Nephron (organoid): ENCODE data around the gene CYP51A1.
A peak's percentile ranks its signal among the peaks of the same experiment; 100 is the strongest.

Experiments
- H3K27ac Mint-ChIP-seq, 3 experiments: 2 replicates each; pipeline ENCODE4 v1.8.0; 2020; ENCODE audit warnings: mixed read lengths in 3 of 3, mild to moderate bottlenecking in 2 of 3, moderate library complexity in 1 of 3
- H3K27me3 Mint-ChIP-seq: 2 replicates; pipeline ENCODE4 v1.8.0; 2021; ENCODE audit warnings: low read depth, mild to moderate bottlenecking, moderate library complexity, mixed read lengths
- H3K36me3 Mint-ChIP-seq: 2 replicates; pipeline ENCODE4 v1.8.0; 2020; ENCODE audit warnings: low read depth, mixed read lengths
- H3K4me1 Mint-ChIP-seq: 2 replicates; pipeline ENCODE4 v1.8.0; 2020; ENCODE audit warnings: mixed read lengths
- H3K4me3 Mint-ChIP-seq, 3 experiments: 2 replicates each; pipeline ENCODE4 v1.8.0; 2020; ENCODE audit warnings: mild to moderate bottlenecking in 3 of 3, mixed read lengths in 3 of 3, moderate library complexity in 2 of 3
- H3K9me3 Mint-ChIP-seq: 2 replicates; pipeline ENCODE4 v1.8.0; 2020; ENCODE audit warnings: mixed read lengths
- TF ChIP-seq, protein P1 (sequence below), 3 experiments: fragments of 200-600 bp; sonication (generic); IDR thresholded peaks; one replicate each; pipeline ENCODE4 v1.5.0; 2021; ENCODE audit warnings: antibody characterized with exemption in 3 of 3; ENCODE audit not compliant: unreplicated experiment in 3 of 3

The CYP51A1 gene

DNA sequence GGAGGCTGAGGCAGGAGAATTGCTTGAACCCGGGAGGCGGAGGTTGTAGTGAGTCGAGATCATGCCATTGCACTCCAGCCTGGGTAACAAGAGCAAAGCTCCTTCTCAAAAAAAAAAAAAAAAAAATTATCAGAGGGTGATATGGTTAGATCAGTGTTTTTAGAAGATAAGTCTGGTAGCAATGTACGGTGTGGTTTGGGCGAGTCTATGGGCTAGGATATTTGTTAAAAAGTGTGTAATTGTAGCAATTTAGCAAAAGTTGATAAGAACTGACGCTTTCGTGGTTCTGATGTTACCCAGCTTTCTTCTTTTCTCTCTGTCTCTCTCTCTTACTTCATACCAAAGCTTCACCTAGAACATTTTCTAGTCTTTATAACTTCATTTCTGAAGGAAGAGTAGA, 6.9 kb upstream of the CYP51A1 start:
- H3K9me3 Mint-ChIP-seq = peaks cover 11% of the 10 kb centered on the region
- H3K36me3 Mint-ChIP-seq = no peaks in the 10 kb centered on the region
- no peak overlapping the region for H3K4me3 Mint-ChIP-seq
- TF ChIP-seq, protein P1, sequence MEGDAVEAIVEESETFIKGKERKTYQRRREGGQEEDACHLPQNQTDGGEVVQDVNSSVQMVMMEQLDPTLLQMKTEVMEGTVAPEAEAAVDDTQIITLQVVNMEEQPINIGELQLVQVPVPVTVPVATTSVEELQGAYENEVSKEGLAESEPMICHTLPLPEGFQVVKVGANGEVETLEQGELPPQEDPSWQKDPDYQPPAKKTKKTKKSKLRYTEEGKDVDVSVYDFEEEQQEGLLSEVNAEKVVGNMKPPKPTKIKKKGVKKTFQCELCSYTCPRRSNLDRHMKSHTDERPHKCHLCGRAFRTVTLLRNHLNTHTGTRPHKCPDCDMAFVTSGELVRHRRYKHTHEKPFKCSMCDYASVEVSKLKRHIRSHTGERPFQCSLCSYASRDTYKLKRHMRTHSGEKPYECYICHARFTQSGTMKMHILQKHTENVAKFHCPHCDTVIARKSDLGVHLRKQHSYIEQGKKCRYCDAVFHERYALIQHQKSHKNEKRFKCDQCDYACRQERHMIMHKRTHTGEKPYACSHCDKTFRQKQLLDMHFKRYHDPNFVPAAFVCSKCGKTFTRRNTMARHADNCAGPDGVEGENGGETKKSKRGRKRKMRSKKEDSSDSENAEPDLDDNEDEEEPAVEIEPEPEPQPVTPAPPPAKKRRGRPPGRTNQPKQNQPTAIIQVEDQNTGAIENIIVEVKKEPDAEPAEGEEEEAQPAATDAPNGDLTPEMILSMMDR (IDR thresholded peaks at IDR 0.05; ENCODE audit: unreplicated experiment in 3 of 3) = no peak
- H3K4me1 Mint-ChIP-seq = peaks cover 6% of the 10 kb centered on the region
- H3K27me3 Mint-ChIP-seq = no peaks in the 10 kb centered on the region
- H3K27ac Mint-ChIP-seq = no peak overlapping the region

DNA sequence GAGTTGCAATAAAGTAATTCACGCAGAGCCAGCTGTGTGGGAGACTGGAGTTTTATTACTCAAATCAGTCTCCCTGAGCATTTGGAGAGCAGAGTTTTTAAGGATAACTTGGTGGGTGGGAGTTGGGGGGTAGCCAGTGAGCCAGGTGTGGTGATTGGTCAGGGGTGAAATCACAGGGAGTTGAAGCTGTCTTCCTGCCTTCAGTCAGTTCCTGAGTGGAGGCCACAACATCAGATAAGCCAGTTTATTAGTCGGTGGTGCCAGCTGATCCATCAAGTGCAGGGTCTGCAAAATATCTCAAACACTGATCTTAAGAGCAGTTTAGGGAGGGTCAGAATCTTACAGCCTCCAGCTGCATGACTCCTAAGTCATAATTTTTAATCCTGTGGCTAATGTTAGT, 3.3 kb upstream of the CYP51A1 start:
- H3K36me3 Mint-ChIP-seq = no peaks in the 10 kb centered on the region
- peak overlapping the region in 2 of 3 experiments; percentile 68 to 70 for H3K4me3 Mint-ChIP-seq
- peaks cover 25% of the 10 kb centered on the region for H3K4me1 Mint-ChIP-seq
- TF ChIP-seq, protein P1 (IDR thresholded peaks at IDR 0.05; ENCODE audit: unreplicated experiment in 3 of 3) = no peak
- H3K27me3 Mint-ChIP-seq = no peaks in the 10 kb centered on the region
- H3K27ac Mint-ChIP-seq = peak overlapping the region; percentile 90 to 96 (median 96)
- peaks cover 9% of the 10 kb centered on the region for H3K9me3 Mint-ChIP-seq

DNA sequence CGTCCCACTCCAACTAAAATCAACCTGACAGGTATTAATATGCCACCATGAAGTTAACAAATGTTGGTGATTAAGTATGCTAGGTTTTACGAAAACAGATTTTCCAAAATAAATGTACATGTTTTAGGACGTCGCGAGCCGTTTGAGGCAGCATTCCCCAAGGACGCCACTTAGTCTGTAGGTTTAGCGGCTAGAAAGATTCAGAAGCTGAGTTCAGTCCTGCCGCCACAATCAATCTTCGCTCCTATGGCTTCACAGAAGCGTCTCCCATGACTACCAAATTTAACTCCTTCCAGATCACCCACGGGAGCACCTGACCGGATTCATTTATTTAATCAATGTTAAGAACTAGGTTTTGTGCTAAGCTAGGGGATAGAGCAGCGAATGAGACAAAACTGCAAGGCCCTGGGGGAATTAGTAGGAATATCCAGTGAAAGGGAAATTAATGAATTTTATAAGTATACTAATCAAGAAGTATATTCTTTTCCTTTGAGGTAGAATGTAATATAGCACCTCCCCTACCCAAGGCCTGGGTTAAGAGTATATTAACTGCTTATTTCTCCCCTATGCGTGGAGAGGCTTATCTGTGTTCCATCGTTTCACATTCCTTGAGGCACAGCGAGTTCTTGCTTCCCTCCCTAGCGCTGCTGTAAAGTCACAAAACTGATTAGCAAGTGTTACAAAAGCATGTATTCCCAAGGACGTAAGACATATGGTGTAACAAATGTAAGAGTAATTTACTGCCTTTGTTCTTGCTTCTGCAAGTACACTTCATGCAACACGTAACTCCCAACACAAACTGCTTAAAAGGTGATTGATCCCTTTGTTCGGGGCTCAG, 994 bp upstream of the CYP51A1 start:
- Mint-ChIP-seq H3K27me3 (no peaks in the 10 kb centered on the region), H3K4me3 (peak overlapping the region; percentile 97 to 100 (median 99)), H3K27ac (peak overlapping the region; percentile 100), H3K36me3 (peaks cover 9% of the 10 kb centered on the region), H3K4me1 (peaks cover 44% of the 10 kb centered on the region), H3K9me3 (no peaks in the 10 kb centered on the region)
- TF ChIP-seq, protein P1 (IDR thresholded peaks at IDR 0.05; ENCODE audit: unreplicated experiment in 3 of 3) = no peak

DNA sequence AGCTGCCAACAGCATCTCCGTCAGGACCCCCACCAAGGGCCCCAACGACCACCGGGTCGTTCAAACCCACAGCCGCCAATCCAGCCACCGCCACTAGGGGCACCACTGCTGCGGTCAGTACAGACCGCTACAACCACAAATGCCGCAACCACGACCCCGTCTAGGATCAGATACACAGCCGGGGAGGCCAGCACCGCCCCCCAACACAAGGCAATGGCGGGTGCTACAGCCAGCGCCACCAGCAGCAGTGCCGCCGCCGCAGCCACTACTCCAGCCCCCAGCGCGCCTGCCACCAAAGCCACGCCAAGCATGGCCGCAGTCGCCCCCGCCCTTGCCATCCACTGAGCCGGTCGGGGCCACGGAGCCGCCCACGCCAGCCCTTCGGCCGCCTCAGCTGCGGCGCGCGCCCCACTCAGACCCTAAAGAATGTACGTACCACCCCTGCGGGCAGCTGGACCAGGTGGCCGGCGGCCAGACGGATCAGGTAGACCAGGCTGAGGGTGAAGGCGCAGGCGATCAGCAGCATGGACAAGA, 473 bp downstream of the CYP51A1 start:
- peaks cover 49% of the 10 kb centered on the region for H3K4me1 Mint-ChIP-seq
- H3K27me3 Mint-ChIP-seq = no peaks in the 10 kb centered on the region
- TF ChIP-seq, protein P1 (IDR thresholded peaks at IDR 0.05; ENCODE audit: unreplicated experiment in 3 of 3) = peak; percentile 92 to 97 (median 94)
- H3K9me3 Mint-ChIP-seq = no peaks in the 10 kb centered on the region
- peaks cover 23% of the 10 kb centered on the region for H3K36me3 Mint-ChIP-seq
- peak overlapping the region; percentile 97 to 100 (median 99) for H3K4me3 Mint-ChIP-seq
- peak overlapping the region; percentile 100 for H3K27ac Mint-ChIP-seq

DNA sequence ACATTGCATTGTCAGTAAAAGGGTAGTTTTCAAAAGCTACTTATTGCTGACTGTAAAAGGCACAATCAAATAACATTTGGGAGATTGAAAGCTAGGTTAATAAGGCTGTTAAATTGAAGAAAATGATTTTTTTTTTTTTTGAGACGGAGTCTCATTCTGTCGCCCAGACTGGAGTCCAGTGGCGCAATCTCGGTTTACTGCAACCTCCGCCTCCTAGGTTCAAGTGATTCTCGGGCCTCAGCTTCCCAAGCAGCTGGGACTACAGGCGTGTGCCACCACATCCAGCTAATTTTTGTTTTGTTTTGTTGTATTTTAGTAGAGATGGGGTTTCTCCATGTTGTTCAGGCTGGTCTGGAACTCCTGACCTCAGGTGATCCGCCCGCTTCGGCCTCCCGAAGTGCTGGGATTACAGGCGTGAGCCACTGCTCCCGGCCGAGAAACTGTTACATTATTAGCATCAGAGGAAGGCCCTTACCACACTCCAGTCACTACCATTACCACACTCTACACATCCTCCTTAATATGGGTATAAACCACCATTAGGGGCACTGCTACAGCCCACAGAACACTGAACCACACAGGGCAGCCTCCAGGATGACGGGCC, 1.0 kb downstream of the CYP51A1 start:
- Mint-ChIP-seq H3K4me3 (peak overlapping the region; percentile 97 to 100 (median 99)), H3K27me3 (no peaks in the 10 kb centered on the region), H3K36me3 (peaks cover 27% of the 10 kb centered on the region), H3K27ac (peak overlapping the region; percentile 93 to 100 (median 100)), H3K4me1 (peaks cover 49% of the 10 kb centered on the region), H3K9me3 (no peaks in the 10 kb centered on the region)
- TF ChIP-seq, protein P1 (IDR thresholded peaks at IDR 0.05; ENCODE audit: unreplicated experiment in 3 of 3) = no peak
